ENCODE results near the gene KCNMB3. TPM values are rescaled to one million over a fixed set of nuclear protein-coding genes. Genes with fewer than 3 reads are reported as not detected.
A peak's percentile ranks its signal among the peaks of the same experiment; 100 is the strongest.

Gene KCNMB3, protein sequence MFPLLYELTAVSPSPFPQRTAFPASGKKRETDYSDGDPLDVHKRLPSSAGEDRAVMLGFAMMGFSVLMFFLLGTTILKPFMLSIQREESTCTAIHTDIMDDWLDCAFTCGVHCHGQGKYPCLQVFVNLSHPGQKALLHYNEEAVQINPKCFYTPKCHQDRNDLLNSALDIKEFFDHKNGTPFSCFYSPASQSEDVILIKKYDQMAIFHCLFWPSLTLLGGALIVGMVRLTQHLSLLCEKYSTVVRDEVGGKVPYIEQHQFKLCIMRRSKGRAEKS
- total RNA-seq (2014; rRNA removed; shearing (Covaris generic)) (0.18 and 0.60 TPM in 2 replicates), total RNA-seq (2022) (not detected in 2 replicates), Bru-seq, nascent RNA (percentile 16 among the genes with signal in this experiment), BruChase-seq, experiment 1, labeled RNA remaining after a 6-hour chase (percentile 13 among the genes with signal in this experiment), BruChase-seq, experiment 2, labeled RNA remaining after a 2-hour chase (percentile 14 among the genes with signal in this experiment)
- long read RNA-seq, result 0 reads

GRCh38 chr3:179250803-179251476, at the start of gene KCNMB3:
TSS of gene KCNMB3 (minus strand) at chr3:179251114. CDS start at chr3:179250990, 124 bp downstream.
- H3K36me3 ChIP-seq (ENCODE audit: insufficient read depth, low read length), result no peaks in the 10 kb centered on the region
- intact Hi-C loops (cut with micrococcal nuclease; ENCODE audit: unreplicated experiment), result no loop called here
- ChIA-PET POLR2A (no interaction called here), CTCF (ENCODE audit: unreplicated experiment) (no interaction called here)
- DNase-seq (ENCODE audit: low spot score), result no peak
- no peak within 1 kb of the TSS for H3K27ac ChIP-seq (ENCODE audit: low read depth, low read length, poor library complexity, severe bottlenecking)
- no peak within 1 kb of the TSS for H3K4me2 ChIP-seq (ENCODE audit: low read length)
- no peak within 1 kb of the TSS for H3K4me3 ChIP-seq (ENCODE audit: low read depth, low read length, poor library complexity, severe bottlenecking)
- no peaks in the 10 kb centered on the region for H3K4me1 ChIP-seq (ENCODE audit: insufficient read depth, low read length, poor library complexity, severe bottlenecking)
- no TSS peak for BruUV-seq (replicated peaks)
- no peaks in the 10 kb centered on the region for H3K9me3 ChIP-seq (ENCODE audit: low read length)
- H2AFZ ChIP-seq (ENCODE audit: low read length), result no peak within 1 kb of the TSS
- no peaks in the 10 kb centered on the region for H4K20me1 ChIP-seq (ENCODE audit: insufficient read depth, low read length)
- H3K79me2 ChIP-seq (ENCODE audit: insufficient read depth, low read depth, low read length), result no peaks in the 10 kb centered on the region
- no peaks in the 10 kb centered on the region for H3K9me2 ChIP-seq (ENCODE audit: insufficient read depth, low read length)
- TF ChIP-seq EZH2phosphoT487 (IDR thresholded peaks at IDR 0.05; ENCODE audit: borderline replicate concordance, low read depth, low read length), result no peak
- TF ChIP-seq, protein P1, sequence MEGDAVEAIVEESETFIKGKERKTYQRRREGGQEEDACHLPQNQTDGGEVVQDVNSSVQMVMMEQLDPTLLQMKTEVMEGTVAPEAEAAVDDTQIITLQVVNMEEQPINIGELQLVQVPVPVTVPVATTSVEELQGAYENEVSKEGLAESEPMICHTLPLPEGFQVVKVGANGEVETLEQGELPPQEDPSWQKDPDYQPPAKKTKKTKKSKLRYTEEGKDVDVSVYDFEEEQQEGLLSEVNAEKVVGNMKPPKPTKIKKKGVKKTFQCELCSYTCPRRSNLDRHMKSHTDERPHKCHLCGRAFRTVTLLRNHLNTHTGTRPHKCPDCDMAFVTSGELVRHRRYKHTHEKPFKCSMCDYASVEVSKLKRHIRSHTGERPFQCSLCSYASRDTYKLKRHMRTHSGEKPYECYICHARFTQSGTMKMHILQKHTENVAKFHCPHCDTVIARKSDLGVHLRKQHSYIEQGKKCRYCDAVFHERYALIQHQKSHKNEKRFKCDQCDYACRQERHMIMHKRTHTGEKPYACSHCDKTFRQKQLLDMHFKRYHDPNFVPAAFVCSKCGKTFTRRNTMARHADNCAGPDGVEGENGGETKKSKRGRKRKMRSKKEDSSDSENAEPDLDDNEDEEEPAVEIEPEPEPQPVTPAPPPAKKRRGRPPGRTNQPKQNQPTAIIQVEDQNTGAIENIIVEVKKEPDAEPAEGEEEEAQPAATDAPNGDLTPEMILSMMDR (conservative IDR thresholded peaks at IDR 0.05; ENCODE audit: low read length), result no peak

- H3K4me3 ChIP-seq (ENCODE audit: low read depth, low read length, poor library complexity, severe bottlenecking), result no peak overlapping the region
- H3K9me2 ChIP-seq (ENCODE audit: insufficient read depth, low read length), result no peaks in the 10 kb centered on the region
- H3K9me3 ChIP-seq (ENCODE audit: low read length), result no peaks in the 10 kb centered on the region
- H4K20me1 ChIP-seq (ENCODE audit: insufficient read depth, low read length), result no peaks in the 10 kb centered on the region
- CTCF ChIA-PET (ENCODE audit: unreplicated experiment), result interaction anchor here (0.6 kb wide), 1 partner anchor 479 kb away, joined by 4 read pairs; no protein-coding TSS in a partner anchor
- no peak overlapping the region for H2AFZ ChIP-seq (ENCODE audit: low read length)
- no peak overlapping the region for H3K4me2 ChIP-seq (ENCODE audit: low read length)
- no peaks in the 10 kb centered on the region for H3K79me2 ChIP-seq (ENCODE audit: insufficient read depth, low read depth, low read length)
- POLR2A ChIA-PET, result no interaction called here
- TF ChIP-seq, protein P1 (conservative IDR thresholded peaks at IDR 0.05; ENCODE audit: low read length), result no peak
- no peak for TF ChIP-seq EZH2phosphoT487 (IDR thresholded peaks at IDR 0.05; ENCODE audit: borderline replicate concordance, low read depth, low read length)
- BruUV-seq (replicated peaks), result no TSS peak
- no peaks in the 10 kb centered on the region for H3K36me3 ChIP-seq (ENCODE audit: insufficient read depth, low read length)
- intact Hi-C loops (cut with micrococcal nuclease; ENCODE audit: unreplicated experiment), result no loop called here
- H3K4me1 ChIP-seq (ENCODE audit: insufficient read depth, low read length, poor library complexity, severe bottlenecking), result no peaks in the 10 kb centered on the region
- no peak overlapping the region for H3K27ac ChIP-seq (ENCODE audit: low read depth, low read length, poor library complexity, severe bottlenecking)
- DNase-seq (ENCODE audit: low spot score), result no peak
Observed at GRCh38 chr3:179299999-179300613, 49.2 kb upstream of the KCNMB3 start.
